GM12892 (cell line): Measurements from ENCODE around the gene GFPT2.

Experiments
- DNase-seq: peaks from one replicate; pipeline ENCODE4 v3.0.0; 2011; ENCODE audit not compliant: insufficient read length
- FAIRE-seq: peaks from 2 replicates; lab custom pipeline; 2011; peaks lifted over from hg19 to GRCh38; lab: Jason Lieb, UNC
- POLR2A ChIP-seq: IDR thresholded peaks from 2 replicates; pipeline ENCODE4 v1.6.1; 2011; ENCODE audit warnings: low read depth, low read length, control low read depth
- POLR2AphosphoS5 ChIP-seq: IDR thresholded peaks from 2 replicates; pipeline ENCODE4 v1.6.1; 2011; ENCODE audit warnings: low read depth, low read length, control low read depth
- TAF1 ChIP-seq: IDR thresholded peaks from 2 replicates; pipeline ENCODE4 v1.6.1; 2011; ENCODE audit warnings: low read depth, mild to moderate bottlenecking, control low read depth, low read length, borderline replicate concordance

GFPT2 gene

DNA sequence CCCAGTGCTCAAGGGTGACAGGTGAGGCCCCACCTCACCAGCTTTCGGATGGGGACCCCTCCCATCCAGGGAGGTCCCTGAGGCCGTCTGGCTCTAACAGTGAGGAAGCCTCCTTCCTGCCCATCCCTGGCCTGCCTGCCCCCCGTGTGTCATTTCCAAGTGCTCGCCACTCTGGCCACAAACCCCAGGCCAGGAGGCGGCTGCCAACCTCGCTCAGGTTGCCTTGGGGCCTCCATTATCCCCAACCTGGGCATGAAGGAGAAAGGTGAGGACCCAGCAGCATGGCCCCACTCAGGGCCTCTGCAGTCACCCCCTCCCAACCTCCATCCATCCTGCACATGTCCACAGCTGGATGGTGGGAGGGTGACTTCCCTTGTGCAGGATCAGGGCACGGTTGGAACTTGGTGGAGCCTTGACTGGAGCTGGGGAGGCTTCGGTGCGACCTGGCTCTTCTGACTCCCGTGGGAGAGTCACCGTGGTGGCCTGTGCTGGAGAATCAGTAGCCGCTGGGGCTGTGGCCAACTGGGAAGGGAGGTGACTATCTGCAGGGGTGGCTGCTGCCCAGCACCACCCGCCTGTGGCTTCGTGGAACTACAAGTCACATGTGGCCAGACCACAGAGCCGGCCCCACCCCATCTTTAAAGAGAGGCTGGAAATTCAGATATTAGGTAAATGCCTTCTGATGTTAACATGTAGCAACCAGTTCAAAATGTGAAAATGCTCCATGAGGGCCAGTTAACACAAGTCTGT, 37.5 kb upstream of the GFPT2 start:
- no peak for FAIRE-seq
- TF ChIP-seq POLR2AphosphoS5, result no peak
- no peak for TF ChIP-seq TAF1
- no peak for TF ChIP-seq POLR2A

DNA sequence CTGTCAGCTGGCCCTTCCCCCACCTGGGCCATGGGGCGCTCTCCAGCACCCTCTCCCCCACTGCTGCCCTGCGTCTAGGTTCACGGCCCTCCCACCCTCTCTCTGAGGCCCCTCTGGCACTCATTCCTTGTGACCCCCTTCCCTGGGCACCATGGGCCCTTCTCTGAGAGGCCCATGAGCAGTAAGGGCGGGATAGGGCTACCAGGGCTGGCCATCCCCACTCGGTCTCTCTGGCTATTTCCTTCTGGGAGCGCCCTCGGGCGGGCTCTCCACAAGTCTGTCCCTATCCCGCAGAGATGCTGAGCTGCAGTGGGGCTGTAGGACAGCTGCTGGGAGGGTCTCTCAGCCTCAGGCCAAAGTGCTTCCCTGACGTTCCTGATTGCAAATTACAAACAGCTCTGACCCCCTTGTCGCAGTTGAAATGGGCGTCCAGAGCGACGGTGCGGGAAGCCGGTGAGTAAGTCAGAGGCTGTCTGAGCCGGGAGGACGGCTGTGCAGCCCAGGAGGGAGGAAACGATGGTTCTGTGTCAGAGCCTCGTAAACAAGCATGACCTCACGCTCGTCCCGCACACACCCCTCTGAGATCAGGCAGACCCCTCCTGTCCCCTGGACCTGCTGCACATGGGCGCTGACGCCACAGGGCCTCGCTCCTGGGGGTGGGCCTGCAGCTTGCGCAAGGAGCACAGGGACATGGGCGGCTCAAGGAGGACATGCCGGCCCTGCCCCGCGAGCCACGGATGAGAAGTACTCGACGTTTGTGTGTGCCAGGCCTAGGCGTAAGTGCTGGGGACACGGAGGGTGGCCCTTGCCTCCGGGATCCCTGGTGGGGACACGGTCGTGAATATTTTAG, 36.3 kb upstream of the GFPT2 start:
- DNase-seq, result no peak
- FAIRE-seq, result no peak
- TF ChIP-seq POLR2AphosphoS5 (no peak), TAF1 (no peak), POLR2A (no peak)

More for the DNA sequence above, 37.5 kb upstream of the GFPT2 start:
- no peak for DNase-seq

DNA sequence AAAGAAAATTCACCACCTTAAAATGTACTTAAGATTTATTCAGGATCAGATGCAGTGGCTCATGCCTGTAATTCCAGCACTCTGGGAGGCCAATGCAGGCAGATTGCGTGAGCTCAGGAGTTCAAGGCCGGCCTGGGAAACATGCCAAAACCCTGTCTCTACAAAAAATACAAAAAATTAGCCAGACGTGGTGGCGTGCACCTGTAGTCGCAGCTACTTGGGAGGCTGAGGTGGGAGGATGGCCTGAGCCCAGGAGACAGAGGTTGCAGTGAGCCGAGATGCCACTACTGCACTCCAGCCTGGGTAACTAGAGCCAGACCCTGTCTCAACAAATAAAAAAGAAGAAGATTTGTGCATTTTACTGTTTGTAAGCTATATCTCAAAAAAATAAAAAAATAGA, 34.7 kb upstream of the GFPT2 start:
- TF ChIP-seq POLR2A, result no peak
- DNase-seq (no peak), FAIRE-seq (no peak)

DNA sequence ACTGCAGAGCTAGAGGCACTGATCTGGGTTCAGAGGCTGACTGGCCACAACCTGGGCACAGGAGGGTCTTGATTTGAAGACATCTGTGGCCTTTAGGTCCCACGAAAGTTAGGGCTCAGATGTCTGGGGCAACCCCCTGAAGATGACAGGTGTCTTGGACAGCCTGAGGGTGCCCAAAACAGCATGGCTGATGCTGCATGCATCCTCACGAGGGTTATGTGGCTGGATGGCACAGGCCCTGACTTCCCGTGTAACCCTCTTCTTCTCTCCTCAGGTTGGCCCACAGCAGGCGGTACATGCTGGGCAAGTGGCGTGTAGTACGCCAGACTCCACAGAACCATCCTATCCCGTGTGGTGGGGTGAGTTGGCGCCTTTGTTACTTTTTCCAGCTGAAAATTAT, 29.8 kb upstream of the GFPT2 start:
- no peak for TF ChIP-seq TAF1
- TF ChIP-seq POLR2A, result no peak
- TF ChIP-seq POLR2AphosphoS5, result no peak
- FAIRE-seq (no peak), DNase-seq (no peak)

DNA sequence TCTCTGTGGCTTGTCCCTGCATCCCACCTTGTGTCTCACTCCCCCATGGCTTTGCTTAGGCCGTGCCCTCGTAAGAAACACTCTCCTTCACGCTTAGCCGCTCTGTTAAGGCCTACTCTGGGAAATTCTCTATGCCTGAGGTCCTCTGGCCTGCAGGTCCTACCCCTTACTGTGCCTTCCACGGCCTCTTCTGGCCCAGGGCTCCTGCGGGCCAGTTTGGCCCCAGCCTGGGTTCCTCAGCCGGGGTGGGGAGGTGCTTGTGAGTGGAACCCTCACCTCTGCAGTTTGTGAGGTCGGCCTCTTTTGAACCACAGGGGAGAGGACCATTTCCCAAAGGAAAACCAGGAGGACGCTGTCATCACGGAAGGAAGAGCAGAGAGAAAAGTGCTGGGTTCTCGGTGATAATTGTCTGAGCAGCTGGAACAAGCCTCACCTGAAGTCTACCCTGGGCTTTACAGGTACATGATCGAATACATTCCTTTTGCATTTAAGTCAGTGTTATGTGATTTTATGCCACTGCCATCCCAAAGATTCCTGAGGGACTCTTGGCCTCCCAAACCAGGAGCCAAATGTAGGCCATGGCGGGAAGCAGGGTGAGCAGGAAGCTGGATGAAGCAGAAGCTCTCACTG, 28.8 kb upstream of the GFPT2 start:
- DNase-seq (no peak), FAIRE-seq (no peak)
- TF ChIP-seq POLR2A, result no peak
- no peak for TF ChIP-seq POLR2AphosphoS5
- TF ChIP-seq TAF1, result no peak

GRCh38 chr5:180381428-180381827, 28.3 kb upstream of the GFPT2 start:
- DNase-seq (no peak), FAIRE-seq (no peak)
- TF ChIP-seq TAF1 (no peak), POLR2AphosphoS5 (no peak), POLR2A (no peak)

- no peak for FAIRE-seq
- TF ChIP-seq POLR2AphosphoS5, result no peak
- TF ChIP-seq TAF1, result no peak
- TF ChIP-seq POLR2A, result no peak
- no peak for DNase-seq
These were observed 27.7 kb upstream of the GFPT2 start for GRCh38 chr5:180380856-180381255.

GRCh38 chr5:180380441-180380840, 27.3 kb upstream of the GFPT2 start:
- TF ChIP-seq TAF1 (no peak), POLR2A (no peak), POLR2AphosphoS5 (no peak)
- FAIRE-seq, result no peak
- DNase-seq, result no peak

- no peak for FAIRE-seq
- TF ChIP-seq POLR2AphosphoS5 (no peak), TAF1 (no peak), POLR2A (no peak)
- DNase-seq, result no peak
These were observed 26.4 kb upstream of the GFPT2 start for GRCh38 chr5:180379355-180380070.

- TF ChIP-seq POLR2A (no peak), POLR2AphosphoS5 (no peak), TAF1 (no peak)
- FAIRE-seq (no peak), DNase-seq (no peak)
These were observed 25.6 kb upstream of the GFPT2 start for GRCh38 chr5:180378438-180379344.

DNA sequence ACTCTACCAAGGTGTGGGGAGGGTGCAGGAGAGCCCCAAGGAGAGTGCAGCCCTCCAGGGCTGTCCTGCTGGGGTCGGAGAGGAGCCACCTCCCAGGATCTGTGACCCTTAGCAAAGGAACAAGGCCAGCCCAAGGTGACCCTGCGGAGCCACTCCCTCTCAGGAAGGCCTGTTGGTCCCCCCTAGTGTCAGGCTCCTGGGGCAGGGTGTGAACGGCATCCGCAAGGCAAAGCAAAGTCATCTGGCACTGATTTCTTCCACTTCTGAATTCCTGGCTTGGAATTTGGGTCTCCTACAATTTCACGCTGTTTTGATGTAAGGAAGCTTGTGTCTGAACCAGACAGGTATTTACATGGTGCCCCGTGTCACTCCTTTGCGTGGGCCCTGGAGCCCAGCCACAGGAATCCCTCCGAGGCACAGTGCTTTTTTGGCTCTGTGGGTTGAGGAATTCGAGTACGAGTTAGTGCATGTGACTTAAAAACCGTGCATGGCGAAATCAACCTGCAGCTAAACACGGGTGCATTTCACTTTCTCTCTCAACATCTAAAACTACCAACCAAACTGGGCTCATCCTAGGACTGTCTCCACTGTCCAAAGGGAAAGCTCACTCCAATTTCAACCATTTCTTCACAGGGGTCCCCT, 24.5 kb upstream of the GFPT2 start:
- FAIRE-seq (no peak), DNase-seq (no peak)
- TF ChIP-seq POLR2A (no peak), TAF1 (no peak), POLR2AphosphoS5 (no peak)
